ENCODE results near the gene GRIN2A.

The GRIN2A gene

GRCh38 chr16:9772526-9773225 is 409.6 kb downstream of the GRIN2A start:
- DNase-seq (ENCODE audit: low read depth, low spot score), result no peak

GRCh38 chr16:9766891-9767290 is 415.3 kb downstream of the GRIN2A start:
- DNase-seq (ENCODE audit: low read depth, low spot score), result no peak
- no peak overlapping the region for H3K4me3 ChIP-seq (ENCODE audit: low read length)

More at GRCh38 chr16:9772526-9773225, 409.6 kb downstream of the GRIN2A start:
- no peak overlapping the region for H3K4me3 ChIP-seq (ENCODE audit: low read length)

DNA sequence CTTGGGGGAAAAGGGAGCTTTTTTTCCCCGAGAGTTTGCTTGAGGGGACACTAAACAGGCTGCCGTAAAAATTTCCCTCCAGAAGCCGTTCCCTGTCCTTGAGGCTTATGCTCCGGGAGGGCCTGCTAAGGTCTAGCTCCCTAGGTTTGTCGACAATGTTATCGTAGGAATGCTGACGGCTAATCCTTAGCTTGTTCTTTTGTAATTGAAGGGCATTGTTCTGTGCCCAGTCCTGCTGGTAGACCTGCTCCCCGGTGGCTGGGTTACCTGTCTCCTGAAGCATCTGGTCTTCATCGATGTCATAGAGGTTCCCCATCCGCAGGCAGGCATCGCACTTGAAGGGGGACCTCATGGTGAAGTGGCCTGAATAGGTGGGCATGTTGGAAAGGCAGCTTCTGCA is 418.7 kb downstream of the GRIN2A start:
- DNase-seq (ENCODE audit: low read depth, low spot score), result no peak
- H3K4me3 ChIP-seq (ENCODE audit: low read length), result no peak overlapping the region

GRCh38 chr16:9761870-9762269 is 420.4 kb downstream of the GRIN2A start:
- H3K4me3 ChIP-seq (ENCODE audit: low read length), result no peak overlapping the region
- DNase-seq (ENCODE audit: low read depth, low spot score), result no peak

DNA sequence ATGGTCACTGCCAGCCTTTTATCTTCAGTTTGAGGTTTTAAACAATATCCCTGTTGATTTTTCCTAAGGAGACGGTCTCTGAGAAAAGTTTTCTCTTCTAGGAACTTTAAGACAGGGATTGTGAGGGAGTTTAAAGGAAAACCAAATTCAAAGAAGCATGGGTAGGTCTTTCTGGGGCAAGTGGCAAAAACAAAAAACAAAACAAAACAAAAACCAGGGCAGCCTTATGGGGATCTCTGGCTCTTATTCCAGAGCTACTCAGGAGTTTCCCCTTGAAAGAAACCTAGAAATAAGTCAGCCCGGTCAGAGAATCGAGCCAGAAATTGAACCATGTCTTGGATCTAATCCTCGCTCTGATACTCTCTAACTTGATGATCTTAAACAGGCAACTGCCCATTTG is 424.5 kb downstream of the GRIN2A start:
- H3K4me3 ChIP-seq (ENCODE audit: low read length), result no peak overlapping the region
- no peak for DNase-seq (ENCODE audit: low read depth, low spot score)

- DNase-seq (ENCODE audit: low read depth, low spot score), result no peak
- H3K4me3 ChIP-seq (ENCODE audit: low read length), result no peak overlapping the region
Observed at GRCh38 chr16:9756434-9756833, 425.8 kb downstream of the GRIN2A start.

- DNase-seq (ENCODE audit: low read depth, low spot score), result no peak
- H3K4me3 ChIP-seq (ENCODE audit: low read length), result no peak overlapping the region
Observed at GRCh38 chr16:9755081-9755480, 427.1 kb downstream of the GRIN2A start.

- H3K4me3 ChIP-seq (ENCODE audit: low read length), result no peak overlapping the region
- no peak for DNase-seq (ENCODE audit: low read depth, low spot score)
Observed at GRCh38 chr16:9741776-9742175, 440.5 kb downstream of the GRIN2A start.

DNA sequence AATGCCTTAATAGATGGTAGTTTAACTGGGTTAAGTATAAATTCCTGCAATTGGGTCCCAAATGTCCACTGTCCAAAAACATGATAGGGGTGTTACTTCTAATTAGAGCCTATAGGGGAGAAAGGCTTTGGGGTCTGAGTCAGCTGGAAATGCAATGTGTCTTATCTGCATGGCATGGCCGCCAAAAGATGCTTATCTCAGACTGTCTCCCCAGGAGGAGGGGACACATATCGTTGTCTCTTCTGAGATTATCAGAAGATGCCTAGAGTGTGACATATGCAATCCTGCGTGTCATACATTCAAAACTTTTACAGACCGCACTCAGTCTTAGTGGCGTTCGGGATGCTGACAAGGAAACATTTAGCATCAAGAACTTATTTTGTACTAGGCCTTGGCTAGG is 442.9 kb downstream of the GRIN2A start:
- no peak overlapping the region for H3K4me3 ChIP-seq (ENCODE audit: low read length)
- no peak for DNase-seq (ENCODE audit: low read depth, low spot score)

DNA sequence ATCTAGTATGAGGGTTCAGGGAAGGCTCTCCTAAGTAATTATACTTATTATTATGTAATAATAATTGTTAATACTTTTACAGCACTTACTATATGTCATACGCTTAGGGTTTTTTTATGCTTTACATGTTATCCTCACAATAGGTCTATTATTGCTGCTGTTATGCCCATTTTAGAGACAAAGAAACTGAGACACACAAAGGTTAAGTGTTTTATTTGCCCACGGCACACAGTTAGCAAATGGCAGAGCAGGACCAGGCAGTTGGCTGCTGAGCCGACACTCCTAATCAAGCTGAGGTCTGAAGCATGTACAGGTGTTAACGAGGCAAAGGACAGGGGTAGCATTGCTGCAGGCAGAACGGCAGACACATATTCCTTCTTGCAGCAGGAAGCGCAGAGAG is 443.5 kb downstream of the GRIN2A start:
- no peak overlapping the region for H3K4me3 ChIP-seq (ENCODE audit: low read length)
- no peak for DNase-seq (ENCODE audit: low read depth, low spot score)

- H3K4me3 ChIP-seq (ENCODE audit: low read length), result no peak overlapping the region
- no peak for DNase-seq (ENCODE audit: low read depth, low spot score)
Observed at GRCh38 chr16:9736547-9736946, 445.7 kb downstream of the GRIN2A start.

GRCh38 chr16:9723136-9723535 is 459.1 kb downstream of the GRIN2A start:
- no peak for DNase-seq (ENCODE audit: low read depth, low spot score)
- H3K4me3 ChIP-seq (ENCODE audit: low read length), result no peak overlapping the region

- no peak overlapping the region for H3K4me3 ChIP-seq (ENCODE audit: low read length)
- DNase-seq (ENCODE audit: low read depth, low spot score), result no peak
Observed at GRCh38 chr16:9713907-9714306, 468.3 kb downstream of the GRIN2A start.

DNA sequence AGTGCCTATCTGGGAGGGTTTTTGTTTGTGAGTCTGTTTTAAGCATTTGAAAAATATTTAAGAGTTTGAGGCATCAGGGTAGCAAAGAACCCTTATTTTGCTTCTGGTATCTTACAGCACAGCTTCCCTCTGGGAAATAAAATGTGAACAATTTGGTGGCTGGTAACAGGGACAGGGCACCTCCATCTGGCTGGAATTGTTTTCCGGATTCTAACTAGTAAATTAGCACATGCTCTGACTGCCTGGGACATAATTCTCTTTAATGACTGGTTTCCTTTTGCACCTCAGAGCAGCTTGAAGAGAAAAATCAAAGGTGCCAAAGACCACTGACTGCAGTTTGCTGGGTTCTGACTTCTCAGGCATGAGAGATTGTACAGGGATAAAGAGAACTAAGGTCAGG is 469.1 kb downstream of the GRIN2A start:
- no peak for DNase-seq (ENCODE audit: low read depth, low spot score)
- H3K4me3 ChIP-seq (ENCODE audit: low read length), result no peak overlapping the region

DNA sequence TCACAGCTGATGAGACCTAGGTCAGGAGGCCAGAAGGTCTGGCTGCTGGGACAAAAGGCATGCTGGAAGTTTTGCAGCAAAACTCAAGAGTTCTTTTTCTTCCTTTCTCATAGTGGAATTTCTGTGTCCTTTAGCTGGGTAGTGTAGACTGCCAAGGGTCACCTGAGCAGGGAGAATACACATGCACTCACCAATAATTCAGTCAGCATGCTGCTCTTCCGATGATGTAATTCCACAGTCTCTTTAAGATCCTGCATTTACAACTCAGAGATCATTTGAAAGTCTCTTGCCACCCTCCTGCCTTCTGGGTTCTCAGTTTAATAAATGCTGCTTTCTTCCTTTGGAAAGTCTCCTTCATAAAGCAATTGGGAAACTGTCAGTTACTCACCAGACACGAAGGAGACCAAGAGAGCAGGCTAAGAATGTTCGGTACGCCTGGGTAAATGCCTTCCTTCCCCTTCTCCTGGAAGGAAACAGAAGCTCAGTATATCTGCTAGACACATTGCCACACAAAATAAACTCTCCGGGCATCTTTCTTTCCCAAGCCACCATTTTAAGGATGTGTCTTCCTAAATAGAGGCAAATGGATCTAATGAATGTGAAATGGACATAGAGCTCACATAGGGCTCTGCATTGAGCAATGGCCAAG is 473.1 kb downstream of the GRIN2A start:
- no peak for DNase-seq (ENCODE audit: low read depth, low spot score)
- no peak overlapping the region for H3K4me3 ChIP-seq (ENCODE audit: low read length)

DNA sequence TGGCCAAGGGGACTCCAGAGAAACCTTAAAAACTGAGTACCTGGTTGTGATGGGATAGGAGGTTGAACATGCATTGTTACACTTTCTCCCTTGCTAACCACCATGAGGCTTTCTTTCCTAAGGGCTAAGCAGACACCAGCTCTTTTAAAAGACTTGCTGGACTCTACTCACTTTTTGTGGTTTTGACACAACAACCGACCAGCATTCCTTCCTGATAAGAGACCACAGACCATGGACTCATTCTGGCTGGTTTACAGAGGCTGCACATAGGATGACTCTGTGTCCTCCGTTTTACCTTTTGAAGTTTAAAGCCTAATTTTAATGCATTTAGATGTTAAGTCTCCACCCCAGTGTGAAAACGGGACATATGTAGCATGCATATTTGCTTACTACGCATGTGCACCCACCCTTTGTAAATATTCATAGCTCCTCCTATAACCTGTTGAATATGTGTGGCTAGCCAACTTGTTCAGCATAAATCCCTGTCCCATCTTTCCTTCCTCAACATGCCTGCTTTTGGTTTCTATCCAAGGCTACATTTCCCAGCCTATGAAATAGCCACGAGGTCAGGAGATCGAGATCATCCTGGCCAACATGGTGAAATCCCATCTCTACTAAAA is 475.9 kb downstream of the GRIN2A start:
- no peak for DNase-seq (ENCODE audit: low read depth, low spot score)
- H3K4me3 ChIP-seq (ENCODE audit: low read length), result no peak overlapping the region

DNA sequence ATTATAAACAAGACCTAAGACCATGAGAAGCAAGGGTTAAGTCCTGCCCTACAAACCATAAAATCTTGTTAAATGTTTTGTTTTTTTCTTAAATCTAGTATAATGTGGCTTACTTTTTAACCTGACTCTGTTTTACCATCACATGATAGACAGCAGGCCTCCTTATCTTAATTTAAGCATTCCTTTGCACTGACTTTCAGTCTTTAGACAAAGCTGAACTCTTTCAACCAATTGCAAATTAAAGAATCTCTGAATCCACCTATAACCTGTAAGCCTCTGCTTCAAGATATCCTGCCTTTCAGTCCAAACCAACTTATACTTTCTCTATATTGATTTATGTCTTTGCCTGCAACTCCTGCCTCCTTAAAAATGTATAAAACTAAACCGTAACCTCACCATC is 478.5 kb downstream of the GRIN2A start:
- DNase-seq (ENCODE audit: low read depth, low spot score), result no peak
- no peak overlapping the region for H3K4me3 ChIP-seq (ENCODE audit: low read length)
